Common myeloid progenitor, CD34-positive (primary cell): ENCODE data around the gene SYVN1. TPM values are rescaled to one million over a fixed set of nuclear protein-coding genes. Genes with fewer than 3 reads are reported as not detected.

ENCODE experiments used
- CTCF ChIA-PET: fragments of 350-600 bp; sonication (Branson Sonifier 250); formaldehyde crosslinking; loops from one replicate; lab custom pipeline; 2021; ENCODE audit warnings: antibody characterized with exemption; lab: Charles Lee
- POLR2A ChIA-PET: fragments of 350-600 bp; sonication (Branson Sonifier 250); formaldehyde crosslinking; loops from one replicate; lab custom pipeline; 2021; ENCODE audit warnings: antibody characterized with exemption; lab: Charles Lee
- DNase-seq, 3 donors: peaks; one replicate each; pipeline versions ENCODE4 v3.0.0 to v3.0.0-alpha.2; 2013
- H3K27ac ChIP-seq, 2 experiments: 1 replicate in 1 of 2; 2 replicates in 1 of 2; pipeline ENCODE4 v1.7.0; 2013; ENCODE audit warnings: inconsistent platforms in 2 of 2, low read length in 2 of 2, mild to moderate bottlenecking in 2 of 2, low read depth in 1 of 2, moderate library complexity in 1 of 2; ENCODE audit not compliant: severe bottlenecking in 2 of 2, insufficient read depth in 1 of 2, poor library complexity in 1 of 2
- H3K27me3 ChIP-seq, 5 experiments: replicated peaks in 2 of 5; 1 replicate in 3 of 5; 2 replicates in 2 of 5; pipeline versions ENCODE4 v1.6.1 to v1.7.0; 2013; ENCODE audit warnings: low read length in 4 of 5, mild to moderate bottlenecking in 2 of 5, moderate library complexity in 2 of 5, inconsistent platforms in 1 of 5; ENCODE audit not compliant: insufficient read depth in 5 of 5, control insufficient read depth in 4 of 5
- H3K36me3 ChIP-seq, 4 experiments: 1 replicate in 2 of 4; 2 replicates in 2 of 4; pipeline versions ENCODE4 v1.6.1 to v1.7.0; 2013; ENCODE audit warnings: low read length in 3 of 4, control low read depth in 1 of 4, mild to moderate bottlenecking in 1 of 4; ENCODE audit not compliant: control insufficient read depth in 4 of 4, insufficient read depth in 4 of 4
- H3K4me1 ChIP-seq, 4 experiments: 1 replicate in 3 of 4; 2 replicates in 1 of 4; pipeline versions ENCODE4 v1.6.1 to v1.7.1; 2013; ENCODE audit warnings: low read length in 3 of 4, mild to moderate bottlenecking in 3 of 4, control low read depth in 1 of 4, inconsistent platforms in 1 of 4, moderate library complexity in 1 of 4; ENCODE audit not compliant: control insufficient read depth in 4 of 4, insufficient read depth in 4 of 4; ENCODE audit errors: control extremely low read depth in 1 of 4
- H3K4me3 ChIP-seq, 7 experiments: 1 replicate in 4 of 7; 2 replicates in 3 of 7; pipeline versions ENCODE4 v1.5.1 to v1.7.0; 2013; ENCODE audit warnings: mild to moderate bottlenecking in 7 of 7, low read length in 6 of 7, moderate library complexity in 6 of 7, inconsistent platforms in 2 of 7, low read depth in 2 of 7, control low read depth in 1 of 7; ENCODE audit not compliant: insufficient read depth in 4 of 7, control insufficient read depth in 1 of 7; ENCODE audit errors: extremely low read depth in 1 of 7
- H3K9me3 ChIP-seq, 5 experiments: 1 replicate in 4 of 5; 2 replicates in 1 of 5; pipeline versions ENCODE4 v1.6.1 to v1.7.1; 2013; ENCODE audit warnings: low read length in 4 of 5, mild to moderate bottlenecking in 2 of 5, inconsistent platforms in 1 of 5, low read depth in 1 of 5, moderate library complexity in 1 of 5; ENCODE audit not compliant: control insufficient read depth in 4 of 5, insufficient read depth in 2 of 5; ENCODE audit errors: control extremely low read depth in 1 of 5
- WGBS: methylation state at CpG from one replicate; pipeline ENCODE4 v1.1.5; 2013; ENCODE audit not compliant: insufficient coverage; 5-methylcytosine and 5-hydroxymethylcytosine counted together
- polyA plus RNA-seq: library from polyadenylated mRNA; unstranded; fragments of 120-200 nt; gene quantifications from one replicate; pipeline ENCODE4 v1.2.1, GENCODE V29; 2013

SYVN1 gene
- polyA plus RNA-seq, result 26.8 TPM

- Histone ChIP-seq H3K4me1 (peaks cover 8 to 40% (median 34%) of the 10 kb centered on the region in 4 experiments), H3K27ac (peak within 1 kb of the TSS; percentile 100), H3K4me3 (peak within 1 kb of the TSS; percentile 81 to 97 (median 89)), H3K27me3 (no peaks in the 10 kb centered on the region), H3K9me3 (no peaks in the 10 kb centered on the region), H3K36me3 (peaks cover 11 to 35% (median 25%) of the 10 kb centered on the region in 4 experiments)
- DNase-seq, result peak; percentile 92 to 96 (median 95)
- WGBS, result 0% methylated on average over 48 of the region's 60 CpGs
- CTCF ChIA-PET, result interaction anchor here (0.9 to 5.6 kb wide), 16 partner anchors 10 to 181 kb away, joined by 3 to 55 read pairs (median 6); partner anchors contain the start of genes CAPN1, CDC42EP2, FAU and MRPL49
- POLR2A ChIA-PET, result interaction anchor here (0.6 to 4.8 kb wide), 14 partner anchors 11 to 93 kb away, joined by 3 to 44 read pairs (median 7); partner anchors contain the start of genes CAPN1, FAU, MRPL49 and SPDYC
These were observed at the start of gene SYVN1 for GRCh38 chr11:65134240-65134951. Gene SYVN1 (minus strand): TSS chr11:65134519. CDS start chr11:65133601, 918 bp downstream.

GRCh38 chr11:65183201-65183891 lies 49.0 kb upstream of the SYVN1 start:
- no peak for DNase-seq
- Histone ChIP-seq H3K9me3 (no peaks in the 10 kb centered on the region), H3K4me1 (peaks cover 0 to 28% (median 22%) of the 10 kb centered on the region in 4 experiments), H3K36me3 (peaks cover 3 to 44% (median 36%) of the 10 kb centered on the region in 4 experiments), H3K27ac (peak overlapping the region in 1 of 2 experiments; percentile 89), H3K4me3 (peak overlapping the region in 2 of 7 experiments; percentile 81 to 91), H3K27me3 (no peaks in the 10 kb centered on the region)
- CTCF ChIA-PET, result interaction anchor here (0.9 to 5.1 kb wide), 8 partner anchors 14 to 85 kb away, joined by 3 to 39 read pairs (median 10); partner anchors contain the start of genes FAU, MRPL49 and TM7SF2
- 93% methylated on average over 19 of the region's 19 CpGs for whole genome bisulfite sequencing
- POLR2A ChIA-PET, result interaction anchor here (2.2 to 4.0 kb wide), 2 partner anchors 49 to 66 kb away, joined by 11 to 44 read pairs; partner anchors contain the start of genes SYVN1 and ZNHIT2

- CTCF ChIA-PET, result interaction anchor here (0.9 to 5.1 kb wide), 15 partner anchors 15 to 152 kb away, joined by 3 to 39 read pairs (median 5); partner anchors contain the start of genes FAU, MRPL49, TM7SF2 and ZNHIT2
- WGBS, result 50% methylated on average over 18 of the region's 23 CpGs
- Histone ChIP-seq H3K36me3 (peaks cover 3 to 38% (median 29%) of the 10 kb centered on the region in 4 experiments), H3K4me3 (peak overlapping the region; percentile 28 to 96 (median 81)), H3K4me1 (peaks cover 0 to 28% (median 22%) of the 10 kb centered on the region in 4 experiments), H3K27me3 (no peaks in the 10 kb centered on the region), H3K27ac (peak overlapping the region; percentile 74 to 89), H3K9me3 (no peaks in the 10 kb centered on the region)
- no peak for DNase-seq
- POLR2A ChIA-PET, result interaction anchor here (1.1 to 4.0 kb wide), 5 partner anchors 49 to 74 kb away, joined by 3 to 44 read pairs (median 9); partner anchors contain the start of genes FAU, MRPL49, SYVN1 and ZNHIT2
These were observed 48.2 kb upstream of the SYVN1 start for GRCh38 chr11:65182258-65183170.

- H3K9me3 ChIP-seq, result no peaks in the 10 kb centered on the region
- CTCF ChIA-PET, result interaction anchor here (0.7 to 5.1 kb wide), 17 partner anchors 11 to 153 kb away, joined by 3 to 39 read pairs (median 5); partner anchors contain the start of genes CDC42EP2, FAU, MRPL49 and SPDYC
- DNase-seq, result peak; percentile 71 to 86 (median 82)
- peaks cover 0 to 28% (median 22%) of the 10 kb centered on the region in 4 experiments for H3K4me1 ChIP-seq
- peaks cover 0 to 30% (median 22%) of the 10 kb centered on the region in 4 experiments for H3K36me3 ChIP-seq
- WGBS, result 0% methylated on average over 15 of the region's 43 CpGs
- H3K27me3 ChIP-seq, result no peaks in the 10 kb centered on the region
- H3K4me3 ChIP-seq, result peak within 1 kb of the TSS; percentile 28 to 96 (median 81)
- H3K27ac ChIP-seq, result peak within 1 kb of the TSS; percentile 74 to 89
- POLR2A ChIA-PET, result interaction anchor here (0.6 to 4.0 kb wide), 8 partner anchors 12 to 85 kb away, joined by 3 to 44 read pairs (median 4); partner anchors contain the start of genes FAU, MRPL49, POLA2 and SPDYC
These were observed 47.4 kb upstream of the SYVN1 start, which contains the start of gene CAPN1 for GRCh38 chr11:65181569-65182257. Gene CAPN1 (plus strand): TSS chr11:65181928. CDS start chr11:65182702, 774 bp downstream.

- H3K36me3 ChIP-seq, result peaks cover 0 to 23% (median 16%) of the 10 kb centered on the region in 4 experiments
- ChIA-PET CTCF (interaction anchor here (0.7 to 5.1 kb wide), 19 partner anchors 11 to 134 kb away, joined by 3 to 39 read pairs (median 5); partner anchors contain the start of genes CDC42EP2, FAU, MRPL49 and SPDYC), POLR2A (interaction anchor here (0.6 to 4.0 kb wide), 12 partner anchors 11 to 85 kb away, joined by 3 to 44 read pairs (median 3); partner anchors contain the start of genes FAU, MRPL49, POLA2 and SPDYC)
- no peaks in the 10 kb centered on the region for H3K27me3 ChIP-seq
- H3K4me3 ChIP-seq, result peak overlapping the region; percentile 28 to 96 (median 81)
- H3K4me1 ChIP-seq, result peaks cover 0 to 28% (median 22%) of the 10 kb centered on the region in 4 experiments
- no peaks in the 10 kb centered on the region for H3K9me3 ChIP-seq
- H3K27ac ChIP-seq, result peak overlapping the region; percentile 15 to 74
- peak; percentile 83 to 91 (median 88) for DNase-seq
- 0% methylated on average over 47 of the region's 60 CpGs for WGBS
These were observed 46.7 kb upstream of the SYVN1 start for GRCh38 chr11:65180877-65181568.
